ENCODE data around the gene ADA.

Gene ADA

DNA sequence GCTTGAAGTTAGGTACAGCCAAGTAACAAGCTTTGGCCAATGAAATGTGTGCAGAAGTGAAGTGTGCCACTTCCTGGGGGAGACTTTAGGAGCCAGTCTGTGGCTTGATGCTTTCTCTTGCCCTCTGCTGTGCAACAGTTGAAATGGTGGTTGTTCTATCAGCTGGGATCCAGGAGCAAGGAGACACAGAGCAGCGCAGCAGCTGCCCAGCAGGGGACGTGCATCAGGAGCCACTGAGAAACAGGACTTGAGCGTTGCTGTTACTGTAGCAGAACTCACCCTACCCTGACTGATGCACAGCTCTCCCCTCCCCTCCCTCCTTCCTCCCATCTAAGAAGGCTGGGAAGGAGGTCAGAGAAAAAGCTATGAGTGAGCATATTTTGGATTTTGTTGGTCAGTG, 44.8 kb upstream of the ADA start:
- no peak overlapping the region for H3K4me3 ChIP-seq (replicated peaks; ENCODE audit: insufficient read depth, low read length)
- TF ChIP-seq POLR2AphosphoS5 (IDR thresholded peaks at IDR 0.05; ENCODE audit: low read depth): no peak
- TF ChIP-seq, protein P1, sequence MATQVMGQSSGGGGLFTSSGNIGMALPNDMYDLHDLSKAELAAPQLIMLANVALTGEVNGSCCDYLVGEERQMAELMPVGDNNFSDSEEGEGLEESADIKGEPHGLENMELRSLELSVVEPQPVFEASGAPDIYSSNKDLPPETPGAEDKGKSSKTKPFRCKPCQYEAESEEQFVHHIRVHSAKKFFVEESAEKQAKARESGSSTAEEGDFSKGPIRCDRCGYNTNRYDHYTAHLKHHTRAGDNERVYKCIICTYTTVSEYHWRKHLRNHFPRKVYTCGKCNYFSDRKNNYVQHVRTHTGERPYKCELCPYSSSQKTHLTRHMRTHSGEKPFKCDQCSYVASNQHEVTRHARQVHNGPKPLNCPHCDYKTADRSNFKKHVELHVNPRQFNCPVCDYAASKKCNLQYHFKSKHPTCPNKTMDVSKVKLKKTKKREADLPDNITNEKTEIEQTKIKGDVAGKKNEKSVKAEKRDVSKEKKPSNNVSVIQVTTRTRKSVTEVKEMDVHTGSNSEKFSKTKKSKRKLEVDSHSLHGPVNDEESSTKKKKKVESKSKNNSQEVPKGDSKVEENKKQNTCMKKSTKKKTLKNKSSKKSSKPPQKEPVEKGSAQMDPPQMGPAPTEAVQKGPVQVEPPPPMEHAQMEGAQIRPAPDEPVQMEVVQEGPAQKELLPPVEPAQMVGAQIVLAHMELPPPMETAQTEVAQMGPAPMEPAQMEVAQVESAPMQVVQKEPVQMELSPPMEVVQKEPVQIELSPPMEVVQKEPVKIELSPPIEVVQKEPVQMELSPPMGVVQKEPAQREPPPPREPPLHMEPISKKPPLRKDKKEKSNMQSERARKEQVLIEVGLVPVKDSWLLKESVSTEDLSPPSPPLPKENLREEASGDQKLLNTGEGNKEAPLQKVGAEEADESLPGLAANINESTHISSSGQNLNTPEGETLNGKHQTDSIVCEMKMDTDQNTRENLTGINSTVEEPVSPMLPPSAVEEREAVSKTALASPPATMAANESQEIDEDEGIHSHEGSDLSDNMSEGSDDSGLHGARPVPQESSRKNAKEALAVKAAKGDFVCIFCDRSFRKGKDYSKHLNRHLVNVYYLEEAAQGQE (IDR thresholded peaks at IDR 0.05; ENCODE audit: insufficient replicate concordance, low read depth): no peak
- no peak for TF ChIP-seq SPI1 (IDR thresholded peaks at IDR 0.05; ENCODE audit: borderline replicate concordance, low read depth)
- TF ChIP-seq, protein P2, sequence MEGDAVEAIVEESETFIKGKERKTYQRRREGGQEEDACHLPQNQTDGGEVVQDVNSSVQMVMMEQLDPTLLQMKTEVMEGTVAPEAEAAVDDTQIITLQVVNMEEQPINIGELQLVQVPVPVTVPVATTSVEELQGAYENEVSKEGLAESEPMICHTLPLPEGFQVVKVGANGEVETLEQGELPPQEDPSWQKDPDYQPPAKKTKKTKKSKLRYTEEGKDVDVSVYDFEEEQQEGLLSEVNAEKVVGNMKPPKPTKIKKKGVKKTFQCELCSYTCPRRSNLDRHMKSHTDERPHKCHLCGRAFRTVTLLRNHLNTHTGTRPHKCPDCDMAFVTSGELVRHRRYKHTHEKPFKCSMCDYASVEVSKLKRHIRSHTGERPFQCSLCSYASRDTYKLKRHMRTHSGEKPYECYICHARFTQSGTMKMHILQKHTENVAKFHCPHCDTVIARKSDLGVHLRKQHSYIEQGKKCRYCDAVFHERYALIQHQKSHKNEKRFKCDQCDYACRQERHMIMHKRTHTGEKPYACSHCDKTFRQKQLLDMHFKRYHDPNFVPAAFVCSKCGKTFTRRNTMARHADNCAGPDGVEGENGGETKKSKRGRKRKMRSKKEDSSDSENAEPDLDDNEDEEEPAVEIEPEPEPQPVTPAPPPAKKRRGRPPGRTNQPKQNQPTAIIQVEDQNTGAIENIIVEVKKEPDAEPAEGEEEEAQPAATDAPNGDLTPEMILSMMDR (IDR thresholded peaks at IDR 0.05; ENCODE audit: insufficient read depth, low read length): no peak
- no peak for TF ChIP-seq GABPA (IDR thresholded peaks at IDR 0.05; ENCODE audit: low read depth)
- H3K27me3 ChIP-seq (ENCODE audit: insufficient read depth, poor library complexity, severe bottlenecking): no peaks in the 10 kb centered on the region
- no peak for DNase-seq (ENCODE audit: low read depth in 1 of 2, low spot score in 1 of 2)
- H3K27ac ChIP-seq (replicated peaks): no peak overlapping the region

DNA sequence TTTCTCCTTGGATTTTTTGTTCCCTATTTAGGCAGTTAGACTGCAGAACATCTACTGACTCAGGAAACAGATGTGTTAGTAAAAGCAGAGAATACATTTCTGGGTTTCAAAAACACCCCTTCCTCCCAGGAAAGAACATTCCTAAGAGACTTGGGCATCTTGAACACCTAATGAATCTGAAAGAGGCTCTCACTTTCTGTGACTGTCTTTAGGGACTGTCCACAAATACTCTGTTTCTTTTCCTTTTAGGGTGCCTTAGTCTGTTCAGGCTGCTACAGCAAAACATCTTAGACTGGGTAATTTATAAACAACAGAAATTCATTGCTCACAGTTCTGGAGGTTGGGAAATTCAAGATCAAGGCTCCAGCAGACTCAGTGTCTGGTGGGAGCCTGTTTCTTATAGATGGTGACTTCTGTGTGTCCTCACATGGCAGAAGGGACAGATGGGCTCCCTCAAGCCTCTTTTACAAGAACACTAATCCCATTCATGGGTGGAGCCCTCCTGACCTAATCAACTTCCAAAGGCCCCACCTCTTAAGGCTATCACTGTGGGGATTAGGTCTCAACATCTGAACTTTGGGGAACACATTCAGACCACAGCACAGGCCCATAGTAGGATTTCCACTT, 44.3 kb upstream of the ADA start:
- H3K27ac ChIP-seq (replicated peaks): no peak overlapping the region
- DNase-seq (ENCODE audit: low read depth in 1 of 2, low spot score in 1 of 2): no peak
- TF ChIP-seq, protein P1 (IDR thresholded peaks at IDR 0.05; ENCODE audit: insufficient replicate concordance, low read depth): no peak
- no peak for TF ChIP-seq GABPA (IDR thresholded peaks at IDR 0.05; ENCODE audit: low read depth)
- no peak for TF ChIP-seq SPI1 (IDR thresholded peaks at IDR 0.05; ENCODE audit: borderline replicate concordance, low read depth)
- TF ChIP-seq, protein P2 (IDR thresholded peaks at IDR 0.05; ENCODE audit: insufficient read depth, low read length): no peak
- no peak for TF ChIP-seq POLR2AphosphoS5 (IDR thresholded peaks at IDR 0.05; ENCODE audit: low read depth)

DNA sequence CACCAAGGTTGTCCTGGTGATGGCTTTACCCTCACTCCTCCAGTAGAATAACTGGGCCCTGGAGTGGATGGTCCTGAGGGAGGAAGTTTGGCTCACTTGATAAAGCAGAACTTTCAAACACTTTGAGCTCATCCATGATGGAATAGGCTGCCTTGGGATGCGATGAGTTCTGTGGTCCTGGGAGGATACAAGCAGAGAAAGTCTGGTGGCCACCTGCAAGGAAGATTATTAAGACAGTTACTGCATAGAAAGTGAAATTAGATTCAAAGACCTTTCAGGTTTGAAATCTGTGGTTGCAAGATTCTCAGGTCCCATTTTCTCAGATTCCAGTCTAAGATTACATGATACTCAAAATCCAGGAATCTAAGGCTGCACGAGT, 43.8 kb upstream of the ADA start:
- Histone ChIP-seq H3K4me3 (replicated peaks; ENCODE audit: insufficient read depth, low read length) (no peak overlapping the region), H3K27me3 (ENCODE audit: insufficient read depth, poor library complexity, severe bottlenecking) (no peaks in the 10 kb centered on the region), H3K27ac (replicated peaks) (no peak overlapping the region)
- no peak for DNase-seq (ENCODE audit: low read depth in 1 of 2, low spot score in 1 of 2)
- TF ChIP-seq, protein P1 (IDR thresholded peaks at IDR 0.05; ENCODE audit: insufficient replicate concordance, low read depth): no peak
- TF ChIP-seq GABPA (IDR thresholded peaks at IDR 0.05; ENCODE audit: low read depth): no peak
- no peak for TF ChIP-seq SPI1 (IDR thresholded peaks at IDR 0.05; ENCODE audit: borderline replicate concordance, low read depth)
- TF ChIP-seq POLR2AphosphoS5 (IDR thresholded peaks at IDR 0.05; ENCODE audit: low read depth): no peak
- TF ChIP-seq, protein P2 (IDR thresholded peaks at IDR 0.05; ENCODE audit: insufficient read depth, low read length): no peak

More for the DNA sequence above, 44.3 kb upstream of the ADA start:
- H3K4me3 ChIP-seq (replicated peaks; ENCODE audit: insufficient read depth, low read length): no peak overlapping the region
- no peaks in the 10 kb centered on the region for H3K27me3 ChIP-seq (ENCODE audit: insufficient read depth, poor library complexity, severe bottlenecking)
